IPS DF 6.9 (cell line): ENCODE data around the gene LAMB3.

Experiments used
- DNase-seq: peaks from one replicate; pipeline ENCODE4 v3.0.0-alpha.2; 2013; ENCODE audit warnings: low read depth, low spot score
- H3K27ac ChIP-seq: one replicate; pipeline ENCODE4 v1.5.1; 2013; ENCODE audit warnings: low read length, control low read depth
- H3K27me3 ChIP-seq: 2 replicates; pipeline ENCODE4 v1.6.1; 2013; ENCODE audit warnings: mild to moderate bottlenecking, low read length; ENCODE audit not compliant: control insufficient read depth, insufficient read depth
- H3K36me3 ChIP-seq: 2 replicates; pipeline ENCODE4 v1.6.1; 2013; ENCODE audit warnings: low read length; ENCODE audit not compliant: control insufficient read depth, insufficient read depth
- H3K4me1 ChIP-seq: 2 replicates; pipeline ENCODE4 v1.6.1; 2013; ENCODE audit warnings: low read length; ENCODE audit not compliant: control insufficient read depth, insufficient read depth
- H3K4me3 ChIP-seq: 2 replicates; pipeline ENCODE4 v1.5.1; 2013; ENCODE audit warnings: mild to moderate bottlenecking, low read length
- H3K9me3 ChIP-seq: 2 replicates; pipeline ENCODE4 v1.6.1; 2013; ENCODE audit warnings: low read length, inconsistent platforms; ENCODE audit not compliant: control insufficient read depth, insufficient read depth
- WGBS: extraction: QIAGEN DNeasy Blood & Tissue Kit; methylation state at CpG from one replicate; pipeline ENCODE4 v1.1.7; 2013; ENCODE audit warnings: mixed read lengths, missing lambda C conversion rate; ENCODE audit not compliant: insufficient read length, insufficient coverage; 5-methylcytosine and 5-hydroxymethylcytosine counted together

LAMB3 gene

GRCh38 chr1:209609041-209609790 lies 43.0 kb downstream of the LAMB3 start:
- no peaks in the 10 kb centered on the region for H3K9me3 ChIP-seq
- H3K4me3 ChIP-seq, result no peak overlapping the region
- no CpG with 5 or more reads among the region's 9 CpGs for WGBS
- H3K27ac ChIP-seq, result no peak overlapping the region
- no peaks in the 10 kb centered on the region for H3K4me1 ChIP-seq
- no peaks in the 10 kb centered on the region for H3K36me3 ChIP-seq
- no peak for DNase-seq
- H3K27me3 ChIP-seq, result no peaks in the 10 kb centered on the region; the same call in 1 of the 2 replicates

DNA sequence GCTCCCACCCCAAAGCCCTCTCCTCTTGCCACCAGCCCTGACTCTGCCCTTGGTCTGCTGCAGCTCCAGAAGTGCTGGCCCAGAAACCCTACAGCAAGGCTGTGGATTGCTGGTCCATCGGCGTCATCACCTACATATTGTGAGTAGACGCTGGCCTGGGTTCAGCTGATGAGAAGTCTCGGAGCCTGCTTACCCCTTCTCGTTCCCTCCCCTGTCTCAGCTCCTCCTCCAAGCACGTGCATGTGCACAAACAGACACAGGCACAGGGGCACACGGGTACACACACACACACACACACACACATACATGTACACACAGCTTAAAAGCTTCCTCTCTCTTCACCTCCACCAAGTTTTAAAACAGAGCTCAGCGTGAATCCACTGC lies 44.4 kb downstream of the LAMB3 start:
- Histone ChIP-seq H3K4me3 (no peak overlapping the region), H3K27me3 (no peaks in the 10 kb centered on the region), H3K4me1 (no peaks in the 10 kb centered on the region), H3K27ac (no peak overlapping the region), H3K9me3 (no peaks in the 10 kb centered on the region), H3K36me3 (no peaks in the 10 kb centered on the region)
- no peak for DNase-seq
- WGBS, result no CpG with 5 or more reads among the region's 8 CpGs

DNA sequence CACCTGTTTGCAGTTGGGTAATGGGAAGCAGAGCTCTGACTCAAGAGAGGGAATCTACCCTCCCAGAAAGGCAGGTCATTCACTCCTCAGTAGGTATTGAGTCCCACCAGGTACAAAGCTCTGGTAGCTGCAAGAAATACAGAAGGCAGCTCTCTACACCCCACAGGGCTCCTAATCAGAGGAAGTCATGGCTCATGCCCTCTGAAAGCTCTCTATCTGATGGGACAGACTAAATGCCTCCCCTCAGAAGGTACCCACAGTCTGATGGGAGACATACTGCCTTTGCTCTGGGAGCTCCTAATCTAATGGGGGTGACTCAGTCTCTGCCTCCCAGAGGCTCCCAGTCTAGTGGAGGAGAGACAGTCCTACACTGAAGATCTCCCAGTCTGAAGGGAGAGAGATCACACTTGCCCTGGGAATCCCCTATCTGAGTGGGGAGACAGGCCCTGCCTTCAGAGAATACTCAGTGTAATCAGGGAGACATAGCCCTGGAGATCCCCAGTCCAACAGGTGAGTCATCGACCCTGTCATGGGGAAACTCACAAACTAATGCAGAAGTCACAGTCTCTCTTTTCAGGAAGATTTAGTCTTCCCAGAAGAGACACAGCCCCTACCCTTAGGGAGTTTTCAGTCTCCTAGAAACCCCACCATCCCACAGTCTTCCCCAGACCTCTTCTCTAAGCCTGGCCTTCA lies 45.0 kb downstream of the LAMB3 start:
- H3K9me3 ChIP-seq, result no peaks in the 10 kb centered on the region
- H3K4me3 ChIP-seq, result no peak overlapping the region
- no peak for DNase-seq
- no peaks in the 10 kb centered on the region for H3K27me3 ChIP-seq
- no peaks in the 10 kb centered on the region for H3K4me1 ChIP-seq
- H3K36me3 ChIP-seq, result no peaks in the 10 kb centered on the region
- no peak overlapping the region for H3K27ac ChIP-seq
- whole genome bisulfite sequencing, result no CpG with 5 or more reads among the region's 1 CpG

DNA sequence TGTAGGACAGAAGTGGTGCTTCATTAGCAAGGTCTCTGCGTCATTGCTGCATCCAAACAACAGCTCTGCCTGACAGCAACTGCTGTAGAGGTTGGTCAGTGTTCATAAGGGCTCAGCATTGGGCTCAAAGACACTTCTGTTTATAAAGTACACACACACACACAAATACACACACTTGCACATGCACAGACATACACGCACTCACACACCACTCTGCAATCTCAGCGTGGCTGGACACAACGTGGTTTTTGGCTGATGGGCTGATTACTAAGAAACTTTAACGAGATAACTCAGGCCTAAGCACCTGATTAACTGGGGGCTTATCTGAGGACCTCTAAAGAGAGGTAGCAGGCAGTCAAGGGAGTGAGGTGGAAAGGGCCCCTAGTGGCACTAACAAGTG lies 48.3 kb downstream of the LAMB3 start:
- WGBS, result no CpG with 5 or more reads among the region's 5 CpGs
- Histone ChIP-seq H3K4me1 (no peaks in the 10 kb centered on the region), H3K9me3 (no peaks in the 10 kb centered on the region), H3K27me3 (no peaks in the 10 kb centered on the region), H3K4me3 (no peak overlapping the region), H3K36me3 (no peaks in the 10 kb centered on the region), H3K27ac (no peak overlapping the region)
- DNase-seq, result no peak

- Histone ChIP-seq H3K9me3 (no peaks in the 10 kb centered on the region), H3K27me3 (no peaks in the 10 kb centered on the region), H3K4me1 (no peaks in the 10 kb centered on the region), H3K36me3 (no peaks in the 10 kb centered on the region), H3K27ac (no peak overlapping the region), H3K4me3 (no peak overlapping the region)
- no peak for DNase-seq
- no CpG with 5 or more reads among the region's 6 CpGs for WGBS
Observed at GRCh38 chr1:209601809-209602657, 50.2 kb downstream of the LAMB3 start.

DNA sequence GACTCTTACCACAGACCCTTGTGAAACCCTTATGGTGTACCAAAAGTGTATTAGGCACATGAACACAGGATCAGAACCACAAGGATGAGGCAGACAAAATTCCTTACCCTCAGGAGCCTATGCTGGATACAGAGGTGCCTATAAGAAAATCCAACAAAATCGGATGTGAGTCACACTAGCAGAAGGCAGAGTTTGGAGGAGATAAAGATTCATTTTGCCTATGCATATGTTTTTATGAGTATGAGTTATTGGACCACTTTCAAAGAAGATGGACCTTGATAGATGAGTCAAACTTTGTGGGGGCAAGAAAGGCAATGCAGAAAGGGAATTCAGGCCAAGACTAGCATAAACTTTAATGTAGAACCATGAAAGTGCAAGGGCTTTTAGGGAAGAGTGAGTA lies 51.7 kb downstream of the LAMB3 start:
- Histone ChIP-seq H3K4me3 (no peak overlapping the region), H3K4me1 (no peaks in the 10 kb centered on the region), H3K36me3 (no peaks in the 10 kb centered on the region), H3K27ac (no peak overlapping the region), H3K27me3 (no peaks in the 10 kb centered on the region), H3K9me3 (no peaks in the 10 kb centered on the region)
- WGBS, result no CpG with 5 or more reads among the region's 1 CpG
- no peak for DNase-seq

GRCh38 chr1:209598227-209598626 lies 54.0 kb downstream of the LAMB3 start:
- DNase-seq, result no peak
- H3K4me1 ChIP-seq, result no peaks in the 10 kb centered on the region
- no peaks in the 10 kb centered on the region for H3K36me3 ChIP-seq
- H3K27me3 ChIP-seq, result no peaks in the 10 kb centered on the region
- no CpG with 5 or more reads among the region's 1 CpG for WGBS
- H3K27ac ChIP-seq, result no peak overlapping the region
- H3K9me3 ChIP-seq, result no peaks in the 10 kb centered on the region
- H3K4me3 ChIP-seq, result no peak overlapping the region

- H3K27ac ChIP-seq, result no peak overlapping the region
- H3K4me1 ChIP-seq, result no peaks in the 10 kb centered on the region
- WGBS, result no CpG with 5 or more reads among the region's 2 CpGs
- no peaks in the 10 kb centered on the region for H3K36me3 ChIP-seq
- H3K4me3 ChIP-seq, result no peak overlapping the region
- H3K9me3 ChIP-seq, result no peaks in the 10 kb centered on the region
- DNase-seq, result no peak
- H3K27me3 ChIP-seq, result no peaks in the 10 kb centered on the region
Observed at GRCh38 chr1:209597499-209597898, 54.7 kb downstream of the LAMB3 start.

DNA sequence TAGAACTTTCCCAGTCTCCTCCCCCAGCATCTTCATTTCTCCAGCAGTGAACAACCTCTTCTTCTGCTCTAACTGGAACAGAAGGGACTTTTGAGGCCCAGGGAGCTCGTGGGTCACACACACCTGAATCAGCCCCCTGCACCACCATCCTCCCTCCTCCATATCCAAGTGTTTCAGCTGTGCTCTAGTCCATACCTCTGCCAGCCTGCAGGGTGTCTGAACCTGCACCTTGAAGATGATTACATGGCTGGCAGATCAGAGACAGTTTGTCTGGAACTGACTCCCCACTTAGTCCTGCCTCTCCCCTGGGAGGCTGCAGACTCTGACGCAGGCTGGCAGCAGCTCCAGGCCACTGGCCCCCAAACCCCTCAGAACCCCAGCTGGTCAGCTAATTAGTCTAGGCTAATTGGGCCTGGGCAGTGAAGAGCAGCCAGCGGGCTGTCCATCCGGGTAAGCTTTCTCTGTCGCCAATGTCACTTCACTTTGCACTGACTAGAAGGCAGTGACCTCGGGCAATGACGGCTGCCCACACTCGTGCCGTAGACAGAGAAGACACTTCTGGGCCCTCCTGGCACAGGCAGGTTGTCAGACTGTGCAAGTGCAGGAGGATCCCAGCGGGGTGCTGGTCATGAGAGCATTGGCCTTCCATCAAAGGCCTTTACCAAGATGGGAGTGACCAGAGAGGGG lies 56.5 kb downstream of the LAMB3 start:
- no peaks in the 10 kb centered on the region for H3K9me3 ChIP-seq
- no peak overlapping the region for H3K4me3 ChIP-seq
- H3K4me1 ChIP-seq, result no peaks in the 10 kb centered on the region
- no peaks in the 10 kb centered on the region for H3K36me3 ChIP-seq
- DNase-seq, result no peak
- no peaks in the 10 kb centered on the region for H3K27me3 ChIP-seq
- H3K27ac ChIP-seq, result no peak overlapping the region
- no CpG with 5 or more reads among the region's 10 CpGs for WGBS

- no CpG with 5 or more reads among the region's 9 CpGs for WGBS
- no peak for DNase-seq
- Histone ChIP-seq H3K4me1 (no peaks in the 10 kb centered on the region), H3K4me3 (no peak overlapping the region), H3K36me3 (no peaks in the 10 kb centered on the region), H3K9me3 (no peaks in the 10 kb centered on the region), H3K27ac (no peak overlapping the region), H3K27me3 (no peaks in the 10 kb centered on the region)
Observed at GRCh38 chr1:209595028-209595427, 57.2 kb downstream of the LAMB3 start.
